NCI-H526 (cell line): Measurements from ENCODE around the gene PRR12.

Experiments used
- DNase-seq, 2 experiments: peaks; one replicate each; lab custom pipeline; 2025; lab: John Stamatoyannopoulos, UW

PRR12 gene

DNA sequence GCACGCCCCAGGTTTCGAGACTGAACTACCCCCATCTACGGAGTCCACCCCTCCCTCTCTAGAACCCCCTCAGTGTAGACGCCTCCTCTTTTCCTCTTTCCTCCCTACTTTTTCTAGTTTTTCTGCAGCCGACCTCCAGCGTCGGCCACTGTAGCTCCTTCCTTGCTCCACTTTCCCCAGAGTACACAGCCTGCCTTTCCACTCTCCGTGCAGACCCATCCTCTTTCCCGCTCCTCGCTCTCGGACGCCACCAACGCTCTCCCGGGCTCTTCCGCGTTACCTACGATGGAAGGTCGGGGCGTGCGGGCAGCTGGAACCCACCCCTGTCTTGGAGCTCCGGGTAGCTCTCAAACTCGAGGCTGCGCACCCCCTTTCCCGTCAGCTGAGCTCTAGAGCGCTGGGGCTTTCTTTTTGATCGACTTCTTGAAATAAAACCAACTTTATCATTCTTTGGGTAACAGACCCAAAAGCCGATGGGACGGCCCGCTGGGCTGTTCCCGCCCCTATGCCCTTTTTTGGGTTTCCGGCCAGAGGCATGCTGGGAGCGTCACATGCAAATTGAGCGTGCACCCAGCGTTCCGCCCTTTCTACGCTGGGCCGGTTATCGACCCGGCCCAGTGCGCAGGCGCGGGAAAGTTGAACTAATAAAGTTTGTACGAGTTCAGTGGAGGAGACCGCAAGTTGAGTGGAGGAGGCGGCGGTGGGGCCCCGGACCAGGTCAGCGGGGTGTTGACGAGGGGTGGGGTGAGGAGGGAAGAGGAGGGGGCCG, 74.6 kb downstream of the PRR12 start, which contains the start of the genes BCL2L12 and IRF3:
Gene BCL2L12 (plus strand): TSS at position 583 of the 769 bp plus-strand sequence. CDS start 760 bp downstream, outside the sequence.
Gene IRF3 (minus strand): TSS at position 507 of the 769 bp plus-strand sequence. CDS start 1,019 bp downstream, outside the sequence.
- peak; percentile 78 to 96 for DNase-seq

DNA sequence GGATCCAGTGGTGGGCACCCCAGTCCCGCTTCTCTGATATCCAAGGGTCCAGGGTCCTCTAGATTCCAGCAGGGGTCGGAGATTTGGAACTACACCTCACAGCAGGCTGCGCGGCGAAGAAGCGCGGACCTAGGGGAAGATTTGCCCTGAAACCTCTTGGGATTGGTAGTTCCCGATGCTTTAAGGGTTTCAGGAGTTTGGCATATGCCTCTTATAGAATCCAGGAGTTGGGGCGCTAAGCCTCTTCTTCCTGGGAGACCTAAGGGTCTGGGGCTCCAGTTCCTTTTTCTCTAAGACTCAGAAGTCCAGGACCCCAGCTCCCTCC, 75.1 kb downstream of the PRR12 start:
- DNase-seq = no peak

DNA sequence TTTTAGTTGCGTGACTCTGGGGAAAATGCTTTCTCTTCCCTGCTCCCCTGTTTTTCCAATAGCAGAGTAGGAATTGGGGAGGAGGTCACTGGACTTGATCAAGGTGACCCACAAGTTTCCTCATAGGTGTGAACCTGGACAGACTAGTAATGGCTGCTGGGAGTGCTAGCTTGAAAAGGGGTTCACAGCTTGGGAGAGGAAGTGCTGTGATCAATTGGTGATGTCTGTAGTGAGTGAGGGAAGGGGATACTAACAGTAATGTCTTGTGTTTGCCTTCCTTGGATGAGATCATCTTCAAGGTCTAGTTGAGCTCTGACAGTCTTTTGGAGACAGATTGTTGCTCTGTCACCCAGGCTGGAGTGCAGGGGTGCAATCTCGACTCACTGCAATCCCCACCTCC, 76.5 kb downstream of the PRR12 start:
- no peak for DNase-seq

DNA sequence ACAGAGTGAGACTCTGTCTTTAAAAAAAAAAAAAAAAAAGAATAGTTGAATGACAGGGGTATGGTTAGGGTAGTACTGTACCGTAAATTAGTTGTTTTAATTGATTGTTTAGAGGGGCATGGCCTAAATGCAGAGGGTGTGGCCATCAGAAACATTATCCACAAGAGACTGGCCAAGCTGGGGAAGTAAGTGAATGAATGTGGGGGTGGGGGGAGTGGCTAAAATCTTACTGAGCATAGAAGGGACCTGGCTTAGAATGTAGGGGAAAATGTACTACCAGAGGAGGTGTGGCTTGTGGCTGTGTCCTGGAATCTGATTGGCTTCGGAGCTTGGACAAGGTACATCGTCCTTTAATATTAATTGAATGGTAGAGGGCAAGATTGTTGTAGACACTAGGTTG, 78.5 kb downstream of the PRR12 start:
- DNase-seq = no peak

DNA sequence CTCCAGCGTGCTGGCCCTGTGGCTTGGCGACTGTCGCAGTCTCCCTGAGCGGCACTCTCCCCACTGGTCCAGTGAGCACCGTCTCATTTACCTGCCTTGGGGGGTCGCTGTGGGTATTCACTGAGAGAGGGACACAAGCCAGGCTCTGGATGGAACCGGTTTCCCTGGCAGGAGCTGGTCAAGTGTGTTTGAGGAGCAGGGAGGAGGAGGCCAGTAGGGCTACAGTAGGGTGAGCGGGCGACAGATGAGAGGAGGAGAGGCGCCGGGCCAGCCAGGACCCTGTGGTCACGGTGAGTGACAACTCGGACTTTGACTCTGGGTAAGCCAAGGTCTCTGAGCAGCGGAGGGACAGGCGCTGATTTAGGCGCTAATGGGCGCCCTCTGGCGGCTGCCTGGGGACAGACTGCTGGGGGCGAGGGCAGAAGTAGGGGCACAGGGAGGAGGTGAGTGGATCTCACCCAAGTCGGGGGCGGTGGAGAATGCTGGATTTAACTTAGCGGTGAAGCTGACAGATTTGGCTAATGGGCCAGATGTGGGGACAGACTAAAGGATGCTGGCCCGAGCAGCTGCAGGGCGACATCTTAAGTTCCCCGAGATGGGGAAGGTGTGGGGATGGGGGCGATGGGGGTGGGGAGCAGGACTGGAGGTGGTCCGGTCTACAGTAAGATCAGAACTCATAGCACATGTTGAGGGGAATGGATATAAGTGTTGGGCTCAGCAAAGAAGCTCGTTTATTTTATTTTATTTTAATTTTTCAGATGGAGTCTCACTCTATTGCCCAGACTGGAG, 81.3 kb downstream of the PRR12 start:
- DNase-seq = peak; percentile 61 to 87
